ENCODE data around the gene TCF12. TPM values are rescaled to one million over a fixed set of nuclear protein-coding genes. Genes with fewer than 3 reads are reported as not detected.

Gene TCF12
- polyA plus RNA-seq, 3 donors, result 15.8 to 52.5 (median 27.6) TPM

DNA sequence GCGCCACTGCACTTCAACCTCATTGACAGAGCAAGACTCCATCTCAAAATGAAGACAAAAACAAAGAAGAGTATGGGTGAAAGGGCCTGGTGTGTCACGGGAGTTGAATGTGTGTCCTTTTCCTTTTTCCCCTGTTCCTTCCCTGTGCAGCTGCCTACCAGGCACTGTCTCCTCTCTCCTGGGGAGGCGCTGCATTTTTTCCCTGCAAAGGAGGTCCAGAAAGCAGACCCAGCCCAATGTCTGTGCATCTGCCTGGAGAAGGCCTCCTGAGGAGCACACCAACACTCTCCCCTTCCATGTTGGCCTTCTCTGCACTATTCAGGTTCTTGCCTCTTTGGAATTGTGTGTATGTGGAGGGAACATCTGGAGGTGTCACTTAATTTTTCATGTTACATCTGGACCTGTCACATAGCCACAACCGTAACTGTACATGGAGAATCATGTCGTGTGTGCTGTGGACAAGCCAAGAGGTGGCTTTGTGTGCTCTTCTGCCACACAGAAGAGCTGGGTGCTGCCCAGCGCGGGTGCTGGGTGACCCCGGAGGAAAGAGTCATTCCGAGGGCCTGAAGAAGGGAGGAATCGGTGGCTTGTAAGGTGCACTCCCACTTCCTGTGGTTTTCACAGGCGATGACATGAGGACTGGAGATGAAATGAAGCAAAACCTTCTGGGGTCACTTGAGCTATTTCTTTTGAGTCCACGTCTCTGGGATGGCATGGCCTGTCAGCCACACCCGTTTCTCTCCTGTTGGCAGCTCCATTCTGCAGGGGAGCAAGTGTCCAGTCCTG lies 411.3 kb downstream of the TCF12 start:
- Histone ChIP-seq H3K4me2 (replicated peaks; ENCODE audit: extremely low read depth, low read length, poor library complexity, severe bottlenecking) (no peak overlapping the region), H3K27me3 (ENCODE audit: control insufficient read depth in 2 of 2, insufficient read depth in 2 of 2, low read length in 2 of 2) (no peaks in the 10 kb centered on the region), H3K4me1 (ENCODE audit: control insufficient read depth in 1 of 2, insufficient read depth in 2 of 2, low read length in 2 of 2) (no peaks in the 10 kb centered on the region), H3K27ac (ENCODE audit: low read depth in 1 of 2, low read length in 2 of 2) (no peak overlapping the region), H3K36me3 (replicated peaks in 1 of 2; ENCODE audit: control insufficient read depth in 1 of 2, insufficient read depth in 2 of 2, low read length in 2 of 2) (no peaks in the 10 kb centered on the region), H2AFZ (ENCODE audit: insufficient read depth, low read depth, low read length, poor library complexity, severe bottlenecking) (no peak overlapping the region), H3K9ac (ENCODE audit: insufficient read depth, low read length, poor library complexity, severe bottlenecking) (no peak overlapping the region), H3K4me3 (replicated peaks in 1 of 3; ENCODE audit: low read depth in 2 of 3, low read length in 3 of 3) (no peak overlapping the region), H3K79me2 (ENCODE audit: insufficient read depth, low read length) (no peaks in the 10 kb centered on the region), H3K9me3 (replicated peaks in 1 of 2; ENCODE audit: control insufficient read depth in 1 of 2, insufficient read depth in 1 of 2, low read length in 2 of 2) (no peaks in the 10 kb centered on the region), H4K20me1 (ENCODE audit: insufficient read depth, low read length) (no peaks in the 10 kb centered on the region)
- WGBS (ENCODE audit: insufficient coverage), result 36% methylated on average over 10 of the region's 13 CpGs
- intact Hi-C loops (cut with micrococcal nuclease), result no loop called here
- Mint-ChIP-seq H3K4me1 (peaks cover 7% of the 10 kb centered on the region), H3K9me3 (peaks cover 0 to 1% (median 0%) of the 10 kb centered on the region in 7 donors), H3K4me3 (no peak overlapping the region), H3K36me3 (no peaks in the 10 kb centered on the region), H3K27me3 (ENCODE audit: low read depth in 3 of 3) (peaks cover 3 to 12% (median 12%) of the 10 kb centered on the region in 3 donors), H3K27ac (no peak overlapping the region)
- no peak for DNase-seq
- TF ChIP-seq, protein P1, sequence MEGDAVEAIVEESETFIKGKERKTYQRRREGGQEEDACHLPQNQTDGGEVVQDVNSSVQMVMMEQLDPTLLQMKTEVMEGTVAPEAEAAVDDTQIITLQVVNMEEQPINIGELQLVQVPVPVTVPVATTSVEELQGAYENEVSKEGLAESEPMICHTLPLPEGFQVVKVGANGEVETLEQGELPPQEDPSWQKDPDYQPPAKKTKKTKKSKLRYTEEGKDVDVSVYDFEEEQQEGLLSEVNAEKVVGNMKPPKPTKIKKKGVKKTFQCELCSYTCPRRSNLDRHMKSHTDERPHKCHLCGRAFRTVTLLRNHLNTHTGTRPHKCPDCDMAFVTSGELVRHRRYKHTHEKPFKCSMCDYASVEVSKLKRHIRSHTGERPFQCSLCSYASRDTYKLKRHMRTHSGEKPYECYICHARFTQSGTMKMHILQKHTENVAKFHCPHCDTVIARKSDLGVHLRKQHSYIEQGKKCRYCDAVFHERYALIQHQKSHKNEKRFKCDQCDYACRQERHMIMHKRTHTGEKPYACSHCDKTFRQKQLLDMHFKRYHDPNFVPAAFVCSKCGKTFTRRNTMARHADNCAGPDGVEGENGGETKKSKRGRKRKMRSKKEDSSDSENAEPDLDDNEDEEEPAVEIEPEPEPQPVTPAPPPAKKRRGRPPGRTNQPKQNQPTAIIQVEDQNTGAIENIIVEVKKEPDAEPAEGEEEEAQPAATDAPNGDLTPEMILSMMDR (IDR thresholded peaks at IDR 0.05), result no peak

- Mint-ChIP-seq H3K36me3 (no peaks in the 10 kb centered on the region), H3K4me3 (no peak overlapping the region), H3K27me3 (ENCODE audit: low read depth in 3 of 3) (peaks cover 3 to 10% (median 9%) of the 10 kb centered on the region in 3 donors), H3K4me1 (peaks cover 7% of the 10 kb centered on the region), H3K27ac (no peak overlapping the region), H3K9me3 (peaks cover 0 to 1% (median 0%) of the 10 kb centered on the region in 7 donors)
- DNase-seq, result no peak
- no peak overlapping the region for H3K4me3 ChIP-seq (replicated peaks in 1 of 3; ENCODE audit: low read depth in 2 of 3, low read length in 3 of 3)
- no peak overlapping the region for H3K4me2 ChIP-seq (replicated peaks; ENCODE audit: extremely low read depth, low read length, poor library complexity, severe bottlenecking)
- 100% methylated on average over 1 of the region's 14 CpGs for WGBS (ENCODE audit: insufficient coverage)
- H3K27me3 ChIP-seq (ENCODE audit: control insufficient read depth in 2 of 2, insufficient read depth in 2 of 2, low read length in 2 of 2), result no peaks in the 10 kb centered on the region
- H3K9ac ChIP-seq (ENCODE audit: insufficient read depth, low read length, poor library complexity, severe bottlenecking), result no peak overlapping the region
- no peaks in the 10 kb centered on the region for H4K20me1 ChIP-seq (ENCODE audit: insufficient read depth, low read length)
- intact Hi-C loops (cut with micrococcal nuclease), result no loop called here
- no peak overlapping the region for H3K27ac ChIP-seq (ENCODE audit: low read depth in 1 of 2, low read length in 2 of 2)
- no peaks in the 10 kb centered on the region for H3K9me3 ChIP-seq (replicated peaks in 1 of 2; ENCODE audit: control insufficient read depth in 1 of 2, insufficient read depth in 1 of 2, low read length in 2 of 2)
- H3K36me3 ChIP-seq (replicated peaks in 1 of 2; ENCODE audit: control insufficient read depth in 1 of 2, insufficient read depth in 2 of 2, low read length in 2 of 2), result no peaks in the 10 kb centered on the region
- H3K79me2 ChIP-seq (ENCODE audit: insufficient read depth, low read length), result no peaks in the 10 kb centered on the region
- no peaks in the 10 kb centered on the region for H3K4me1 ChIP-seq (ENCODE audit: control insufficient read depth in 1 of 2, insufficient read depth in 2 of 2, low read length in 2 of 2)
- TF ChIP-seq, protein P1 (IDR thresholded peaks at IDR 0.05), result no peak
- no peak overlapping the region for H2AFZ ChIP-seq (ENCODE audit: insufficient read depth, low read depth, low read length, poor library complexity, severe bottlenecking)
Measured at GRCh38 chr15:57330619-57331340, 412.3 kb downstream of the TCF12 start.

Data from CD14-positive monocyte (primary cell).